OCI-LY3 (cell line): ENCODE data around the gene FYB1.

Source experiments
- H2AFZ ChIP-seq: fragments of 200-600, 300-600 bp; shearing (Covaris generic); 2 replicates; pipeline ENCODE4 v1.6.0; 2014; ENCODE audit warnings: antibody characterized with exemption, low read depth, low read length
- H3K27ac ChIP-seq: fragments of 200-600, 300-600 bp; sonication (generic); 2 replicates; pipeline ENCODE4 v1.5.1; 2014; ENCODE audit warnings: mild to moderate bottlenecking, low read length, moderate library complexity, mixed read lengths
- H3K27me3 ChIP-seq: fragments of 200-600, 300-600 bp; sonication (generic); 2 replicates; pipeline ENCODE4 v1.6.1; 2014; ENCODE audit warnings: low read depth, low read length, mixed read lengths
- H3K36me3 ChIP-seq: fragments of 200-600, 300-600 bp; sonication (generic); replicated peaks from 2 replicates; pipeline ENCODE3; 2014; ENCODE audit warnings: low read depth, low read length, mixed read lengths
- H3K4me1 ChIP-seq: fragments of 300-600, 200-600 bp; sonication (generic); 2 replicates; pipeline ENCODE4 v1.6.1; 2014; ENCODE audit warnings: low read length, mixed read lengths
- H3K4me2 ChIP-seq: fragments of 200-600, 300-600 bp; sonication (generic); 2 replicates; pipeline ENCODE4 v1.6.1; 2014; ENCODE audit warnings: low read length, mixed read lengths
- H3K4me3 ChIP-seq: fragments of 300-600, 200-600 bp; sonication (generic); 2 replicates; pipeline ENCODE4 v1.5.1; 2014; ENCODE audit warnings: antibody characterized with exemption, mild to moderate bottlenecking, low read length, moderate library complexity
- H3K79me2 ChIP-seq: fragments of 300-600, 200-600 bp; shearing (Covaris generic); 2 replicates; pipeline ENCODE4 v1.6.1; 2014; ENCODE audit warnings: mild to moderate bottlenecking, low read length, mixed read lengths
- H3K9ac ChIP-seq: fragments of 300-600, 200-600 bp; shearing (Covaris generic); 2 replicates; pipeline ENCODE4 v1.6.0; 2014; ENCODE audit warnings: mild to moderate bottlenecking, low read length, moderate library complexity
- H3K9me3 ChIP-seq: fragments of 200-600, 300-600 bp; shearing (Covaris generic); 2 replicates; pipeline ENCODE4 v1.6.1; 2014; ENCODE audit warnings: low read length, mixed read lengths; ENCODE audit not compliant: insufficient read depth
- H4K20me1 ChIP-seq: fragments of 200-600, 300-600 bp; sonication (generic); 2 replicates; pipeline ENCODE4 v1.6.1; 2016; ENCODE audit warnings: low read length, mixed read lengths; ENCODE audit not compliant: insufficient read depth
- EZH2phosphoT487 ChIP-seq: fragments of 200-600 bp; shearing (Covaris generic); IDR thresholded peaks from 2 replicates; pipeline ENCODE4 v1.6.1; 2018; ENCODE audit warnings: antibody characterized with exemption, mixed run types, low read depth
- TF ChIP-seq, protein P1 (sequence below): fragments of 200-600, 300-600 bp; sonication (generic); IDR thresholded peaks from 2 replicates; pipeline ENCODE4 v1.5.1; 2014; ENCODE audit warnings: antibody characterized with exemption, low read length, low read depth

Gene FYB1

DNA sequence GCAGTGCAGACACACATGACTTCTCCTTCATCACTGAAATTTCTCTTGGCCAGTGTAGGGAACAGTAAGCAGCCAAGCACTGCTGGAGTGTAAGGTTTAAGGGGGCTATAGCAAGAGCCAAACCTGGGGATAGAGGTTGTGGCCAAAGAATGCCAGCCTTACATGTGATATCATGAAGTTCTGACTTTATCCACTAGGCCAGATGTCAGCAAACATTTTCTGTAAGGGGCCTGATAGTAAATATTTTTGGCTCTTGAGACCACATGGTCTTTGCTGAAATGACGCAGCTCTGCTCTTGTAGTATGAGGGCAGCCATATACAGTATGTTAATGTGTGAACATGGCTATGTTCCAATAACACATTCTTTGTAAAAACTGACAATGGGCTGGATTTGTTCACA, 29.7 kb upstream of the FYB1 start:
- no peak overlapping the region for H3K27ac ChIP-seq
- no peaks in the 10 kb centered on the region for H3K4me1 ChIP-seq
- TF ChIP-seq EZH2phosphoT487, result no peak
- TF ChIP-seq, protein P1, sequence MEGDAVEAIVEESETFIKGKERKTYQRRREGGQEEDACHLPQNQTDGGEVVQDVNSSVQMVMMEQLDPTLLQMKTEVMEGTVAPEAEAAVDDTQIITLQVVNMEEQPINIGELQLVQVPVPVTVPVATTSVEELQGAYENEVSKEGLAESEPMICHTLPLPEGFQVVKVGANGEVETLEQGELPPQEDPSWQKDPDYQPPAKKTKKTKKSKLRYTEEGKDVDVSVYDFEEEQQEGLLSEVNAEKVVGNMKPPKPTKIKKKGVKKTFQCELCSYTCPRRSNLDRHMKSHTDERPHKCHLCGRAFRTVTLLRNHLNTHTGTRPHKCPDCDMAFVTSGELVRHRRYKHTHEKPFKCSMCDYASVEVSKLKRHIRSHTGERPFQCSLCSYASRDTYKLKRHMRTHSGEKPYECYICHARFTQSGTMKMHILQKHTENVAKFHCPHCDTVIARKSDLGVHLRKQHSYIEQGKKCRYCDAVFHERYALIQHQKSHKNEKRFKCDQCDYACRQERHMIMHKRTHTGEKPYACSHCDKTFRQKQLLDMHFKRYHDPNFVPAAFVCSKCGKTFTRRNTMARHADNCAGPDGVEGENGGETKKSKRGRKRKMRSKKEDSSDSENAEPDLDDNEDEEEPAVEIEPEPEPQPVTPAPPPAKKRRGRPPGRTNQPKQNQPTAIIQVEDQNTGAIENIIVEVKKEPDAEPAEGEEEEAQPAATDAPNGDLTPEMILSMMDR, result no peak
- H3K27me3 ChIP-seq, result no peaks in the 10 kb centered on the region
- no peak overlapping the region for H3K9ac ChIP-seq
- H3K4me2 ChIP-seq, result no peak overlapping the region
- H3K79me2 ChIP-seq, result no peaks in the 10 kb centered on the region
- H3K36me3 ChIP-seq, result peaks cover 2% of the 10 kb centered on the region
- no peaks in the 10 kb centered on the region for H3K9me3 ChIP-seq
- H3K4me3 ChIP-seq, result no peak overlapping the region
- no peak overlapping the region for H2AFZ ChIP-seq
- H4K20me1 ChIP-seq, result no peaks in the 10 kb centered on the region

DNA sequence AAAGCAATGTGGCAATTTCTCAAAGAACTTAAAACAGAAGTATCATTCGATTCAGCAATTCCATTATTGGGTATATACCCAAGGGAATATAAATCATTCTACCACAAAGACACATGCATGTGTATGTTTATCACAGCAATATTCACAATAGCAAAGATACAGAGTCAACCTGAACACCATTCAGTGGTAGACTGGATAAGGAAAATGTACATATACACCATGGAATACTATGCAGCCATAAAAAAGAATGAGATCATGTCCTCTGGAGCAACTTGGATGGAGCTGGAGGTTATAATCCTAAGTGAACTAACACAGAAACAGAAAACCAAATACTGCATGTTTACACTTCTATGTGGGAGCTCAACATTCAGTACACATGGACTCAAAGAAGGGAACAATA, 21.4 kb upstream of the FYB1 start:
- no peaks in the 10 kb centered on the region for H4K20me1 ChIP-seq
- no peak for TF ChIP-seq EZH2phosphoT487
- TF ChIP-seq, protein P1, result no peak

DNA sequence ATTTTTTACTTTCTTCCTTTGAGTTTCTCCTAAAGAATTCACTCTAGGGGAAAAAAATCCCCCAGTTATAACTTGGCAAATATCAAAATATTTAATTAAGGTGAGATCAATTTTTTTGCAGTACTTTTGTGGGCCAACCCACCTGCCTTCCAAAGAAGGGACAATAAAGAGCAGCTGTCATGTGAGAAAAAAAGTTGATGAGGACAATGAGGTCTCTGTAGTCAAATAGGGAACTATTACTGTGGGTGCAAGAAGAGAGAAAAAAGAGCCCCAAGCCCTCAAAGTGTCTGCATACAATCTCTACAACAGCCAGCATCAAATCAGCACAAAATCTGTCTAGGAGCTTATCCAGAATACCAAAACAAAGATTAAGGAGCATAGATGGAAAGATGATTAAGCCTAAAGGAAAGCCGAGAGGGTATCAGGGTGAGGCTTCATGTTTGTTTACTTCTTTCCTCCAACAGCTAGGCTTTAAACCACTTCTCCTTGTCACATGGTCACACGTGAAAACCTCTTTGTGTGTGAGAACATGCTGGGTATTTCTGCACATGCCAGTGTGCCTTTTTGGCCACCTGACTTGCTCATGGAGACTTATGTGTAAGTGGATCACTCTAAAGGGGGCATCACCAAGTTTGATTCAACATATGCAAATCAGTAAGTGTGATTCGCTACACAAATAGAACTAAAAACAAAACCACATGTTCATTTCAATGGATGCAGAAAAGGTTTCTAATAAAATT, 19.2 kb upstream of the FYB1 start:
- H3K4me2 ChIP-seq, result no peak overlapping the region

More for the DNA sequence above, 21.4 kb upstream of the FYB1 start:
- H3K27ac ChIP-seq, result no peak overlapping the region
- no peak overlapping the region for H2AFZ ChIP-seq
- H3K9me3 ChIP-seq, result no peaks in the 10 kb centered on the region
- H3K9ac ChIP-seq, result no peak overlapping the region
- H3K79me2 ChIP-seq, result no peaks in the 10 kb centered on the region
- no peak overlapping the region for H3K4me3 ChIP-seq
- H3K4me1 ChIP-seq, result no peaks in the 10 kb centered on the region
- no peak overlapping the region for H3K4me2 ChIP-seq
- no peaks in the 10 kb centered on the region for H3K27me3 ChIP-seq
- no peaks in the 10 kb centered on the region for H3K36me3 ChIP-seq

DNA sequence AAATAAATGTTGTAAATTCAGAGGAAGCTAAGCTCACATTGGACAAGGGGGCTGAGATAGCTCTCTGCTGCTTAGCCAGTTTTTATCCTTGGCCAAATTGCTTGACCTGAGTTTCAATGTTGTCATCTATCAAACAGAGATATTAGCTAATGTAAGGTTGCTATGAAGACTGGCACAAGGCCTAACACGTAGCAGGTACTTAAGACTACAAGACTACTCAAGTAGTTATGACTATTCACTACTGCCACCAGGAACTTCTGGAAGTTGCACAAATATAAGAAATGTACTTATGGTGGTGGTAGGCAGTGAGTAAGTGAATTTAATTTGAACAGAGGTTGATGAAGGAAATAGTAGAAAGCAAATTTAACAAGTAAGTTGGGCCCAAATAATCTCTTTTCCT, 17.4 kb upstream of the FYB1 start:
- Histone ChIP-seq H3K36me3 (no peaks in the 10 kb centered on the region), H3K4me1 (no peaks in the 10 kb centered on the region), H3K4me3 (no peak overlapping the region), H3K4me2 (no peak overlapping the region), H3K27ac (no peak overlapping the region), H4K20me1 (no peaks in the 10 kb centered on the region), H3K79me2 (no peaks in the 10 kb centered on the region), H3K9me3 (no peaks in the 10 kb centered on the region), H3K27me3 (no peaks in the 10 kb centered on the region), H3K9ac (no peak overlapping the region), H2AFZ (no peak overlapping the region)
- TF ChIP-seq EZH2phosphoT487, result no peak
- TF ChIP-seq, protein P1, result no peak

More for the DNA sequence above, 19.2 kb upstream of the FYB1 start:
- H3K9me3 ChIP-seq, result no peaks in the 10 kb centered on the region
- no peak overlapping the region for H2AFZ ChIP-seq
- no peaks in the 10 kb centered on the region for H4K20me1 ChIP-seq
- H3K27me3 ChIP-seq, result no peaks in the 10 kb centered on the region
- H3K36me3 ChIP-seq, result no peaks in the 10 kb centered on the region
- H3K79me2 ChIP-seq, result no peaks in the 10 kb centered on the region
- TF ChIP-seq EZH2phosphoT487, result no peak
- TF ChIP-seq, protein P1, result no peak
- H3K4me3 ChIP-seq, result no peak overlapping the region
- H3K4me1 ChIP-seq, result no peaks in the 10 kb centered on the region
- H3K9ac ChIP-seq, result no peak overlapping the region
- no peak overlapping the region for H3K27ac ChIP-seq
